HepG2 (cell line): ENCODE data around the gene POLR3K. TPM values are rescaled to one million over a fixed set of nuclear protein-coding genes. Genes with fewer than 3 reads are reported as not detected.

Source experiments
- CBFB ChIP-seq: sonication (generic); formaldehyde crosslinking; IDR thresholded peaks from 2 replicates; pipeline ENCODE4 v1.4.0; 2020; ENCODE audit warnings: missing genetic modification reagents
- DZIP1 ChIP-seq: sonication (generic); formaldehyde crosslinking; IDR thresholded peaks from 2 replicates; pipeline ENCODE4 v1.5.0; 2020; ENCODE audit warnings: mild to moderate bottlenecking, missing genetic modification reagents
- FOSL2 ChIP-seq: sonication (generic); formaldehyde crosslinking; IDR thresholded peaks from 2 replicates; pipeline ENCODE4 v1.4.0; 2020; ENCODE audit warnings: missing genetic modification reagents
- HIVEP1 ChIP-seq: sonication (generic); formaldehyde crosslinking; IDR thresholded peaks from 2 replicates; pipeline ENCODE4 v1.4.0; 2020; ENCODE audit warnings: mild to moderate bottlenecking, missing genetic modification reagents
- JUND ChIP-seq: sonication (generic); formaldehyde crosslinking; IDR thresholded peaks from 2 replicates; pipeline ENCODE4 v1.8.0; 2022; ENCODE audit warnings: mild to moderate bottlenecking, missing genetic modification reagents
- NR2F6 ChIP-seq, 2 experiments: IDR thresholded peaks; 2 replicates each; pipeline ENCODE4 v1.6.1; 2016; ENCODE audit warnings: antibody characterized with exemption in 1 of 2, mild to moderate bottlenecking in 1 of 2
- RELA ChIP-seq: sonication (generic); formaldehyde crosslinking; IDR thresholded peaks from 2 replicates; pipeline ENCODE4 v1.4.0; 2020; ENCODE audit warnings: missing genetic modification reagents
- SP1 ChIP-seq, 2 experiments: fragments of 450-650 bp in 1 of 2; sonication (generic) in 1 of 2; formaldehyde crosslinking in 1 of 2; IDR thresholded peaks; 2 replicates each; pipeline versions ENCODE4 v1.4.0 to v1.6.1; 2016 to 2020; ENCODE audit warnings: missing genetic modification reagents in 1 of 2
- SRSF4 ChIP-seq: fragments of 200-400 bp; formaldehyde crosslinking; IDR thresholded peaks from one replicate; pipeline ENCODE4 v1.6.1; 2018; ENCODE audit warnings: mild to moderate bottlenecking, low read depth, low read length, moderate library complexity; ENCODE audit not compliant: poor library complexity, severe bottlenecking
- WIZ ChIP-seq: sonication (generic); formaldehyde crosslinking; IDR thresholded peaks from 2 replicates; pipeline ENCODE4 v1.5.1; 2020; ENCODE audit warnings: mild to moderate bottlenecking, missing genetic modification reagents
- YEATS4 ChIP-seq: sonication (generic); formaldehyde crosslinking; IDR thresholded peaks from 2 replicates; pipeline ENCODE4 v1.4.0; 2020; ENCODE audit warnings: missing genetic modification reagents, borderline replicate concordance
- ZFP1 ChIP-seq: IDR thresholded peaks from 2 replicates; pipeline ENCODE4 v1.6.1; 2016
- ZKSCAN1 ChIP-seq: fragments of 150-350 bp; IDR thresholded peaks from 2 replicates; pipeline ENCODE4 v1.6.1; 2014; ENCODE audit warnings: low read length
- ZNF124 ChIP-seq: sonication (generic); formaldehyde crosslinking; IDR thresholded peaks from 2 replicates; pipeline ENCODE4 v1.4.0; 2020; ENCODE audit warnings: missing genetic modification reagents
- ZNF232 ChIP-seq: sonication (generic); formaldehyde crosslinking; IDR thresholded peaks from 2 replicates; pipeline ENCODE4 v1.4.0; 2020; ENCODE audit warnings: missing genetic modification reagents, borderline replicate concordance
- ZNF343 ChIP-seq: sonication (generic); formaldehyde crosslinking; IDR thresholded peaks from 2 replicates; pipeline ENCODE4 v1.4.0; 2020; ENCODE audit warnings: mild to moderate bottlenecking, missing genetic modification reagents
- ZNF713 ChIP-seq: sonication (generic); formaldehyde crosslinking; IDR thresholded peaks from 2 replicates; pipeline ENCODE4 v1.4.0; 2020; ENCODE audit warnings: mild to moderate bottlenecking, missing genetic modification reagents
- ZNF737 ChIP-seq: sonication (generic); formaldehyde crosslinking; IDR thresholded peaks from 2 replicates; pipeline ENCODE4 v1.5.0; 2020; ENCODE audit warnings: missing genetic modification reagents, mild to moderate bottlenecking, borderline replicate concordance
- ZNF839 ChIP-seq: sonication (generic); formaldehyde crosslinking; IDR thresholded peaks from 2 replicates; pipeline ENCODE4 v1.4.0; 2020; ENCODE audit warnings: missing genetic modification reagents, mild to moderate bottlenecking, borderline replicate concordance
- polyA plus RNA-seq, 8 experiments: library from polyadenylated mRNA; depleted of rRNA in 3 of 8; stranded (reverse) in 7 of 8; unstranded in 1 of 8; fragments of >200 nt; fragmentation: Illumina TruSeq in 4 of 8; extraction: Trizol in 4 of 8; gene quantifications; 2 replicates each; pipeline versions ENCODE4 v1.2.1 to v1.2.3, GENCODE V29; 2011 to 2016; ENCODE audit warnings: low read depth in 4 of 8, missing spikeins in 1 of 8, mixed read lengths in 1 of 8; ENCODE audit not compliant: insufficient read depth in 1 of 8
- total RNA-seq, 5 experiments: library from RNA; depleted of rRNA; stranded (reverse); fragments of >200 nt; fragmentation: Illumina TruSeq; extraction: Trizol; gene quantifications; 2 replicates each; pipeline ENCODE4 v1.2.3, GENCODE V29; 2016; ENCODE audit warnings: low read depth in 1 of 5
- TF ChIP-seq, protein P1 (sequence below): sonication (generic); formaldehyde crosslinking; conservative IDR thresholded peaks from 2 replicates; pipeline ENCODE4 v1.4.0; 2020; ENCODE audit warnings: mild to moderate bottlenecking, missing genetic modification reagents, moderate library complexity
- TF ChIP-seq, protein P2 (sequence below): IDR thresholded peaks from 2 replicates; pipeline ENCODE4 v1.6.1; 2016

The POLR3K gene
- total and polyA plus RNA-seq, 2 of the 13 experiments (the other 11 are each of a cell fraction or from before 2014, with no cell fraction given), result 14.8 to 18.8 TPM

GRCh38 chr16:75580-76501, 22.4 kb upstream of the POLR3K start (continued):
- TF ChIP-seq CBFB (CRISPR knock-in tag), result no peak
- no peak for TF ChIP-seq DZIP1 (CRISPR knock-in tag)
- TF ChIP-seq ZNF713 (CRISPR knock-in tag), result no peak
- TF ChIP-seq JUND (CRISPR knock-in tag), result no peak
- TF ChIP-seq ZFP1 (CRISPR knock-in tag), result peak; percentile 15; the same call in 1 of the 2 replicates
- no peak for TF ChIP-seq RELA (CRISPR knock-in tag)
- peak; percentile 21; the same call in 1 of the 2 replicates for TF ChIP-seq ZNF839
- TF ChIP-seq NR2F6 (IDR thresholded peaks at IDR 0.05), result peak; percentile 41; the same call in 1 of the 2 replicates
- peak; percentile 40; the same call in 1 of the 2 replicates for TF ChIP-seq NR2F6 (CRISPR knock-in tag; IDR thresholded peaks at IDR 0.05)
- TF ChIP-seq FOSL2 (CRISPR knock-in tag), result peak; percentile 44
- TF ChIP-seq, protein P1, sequence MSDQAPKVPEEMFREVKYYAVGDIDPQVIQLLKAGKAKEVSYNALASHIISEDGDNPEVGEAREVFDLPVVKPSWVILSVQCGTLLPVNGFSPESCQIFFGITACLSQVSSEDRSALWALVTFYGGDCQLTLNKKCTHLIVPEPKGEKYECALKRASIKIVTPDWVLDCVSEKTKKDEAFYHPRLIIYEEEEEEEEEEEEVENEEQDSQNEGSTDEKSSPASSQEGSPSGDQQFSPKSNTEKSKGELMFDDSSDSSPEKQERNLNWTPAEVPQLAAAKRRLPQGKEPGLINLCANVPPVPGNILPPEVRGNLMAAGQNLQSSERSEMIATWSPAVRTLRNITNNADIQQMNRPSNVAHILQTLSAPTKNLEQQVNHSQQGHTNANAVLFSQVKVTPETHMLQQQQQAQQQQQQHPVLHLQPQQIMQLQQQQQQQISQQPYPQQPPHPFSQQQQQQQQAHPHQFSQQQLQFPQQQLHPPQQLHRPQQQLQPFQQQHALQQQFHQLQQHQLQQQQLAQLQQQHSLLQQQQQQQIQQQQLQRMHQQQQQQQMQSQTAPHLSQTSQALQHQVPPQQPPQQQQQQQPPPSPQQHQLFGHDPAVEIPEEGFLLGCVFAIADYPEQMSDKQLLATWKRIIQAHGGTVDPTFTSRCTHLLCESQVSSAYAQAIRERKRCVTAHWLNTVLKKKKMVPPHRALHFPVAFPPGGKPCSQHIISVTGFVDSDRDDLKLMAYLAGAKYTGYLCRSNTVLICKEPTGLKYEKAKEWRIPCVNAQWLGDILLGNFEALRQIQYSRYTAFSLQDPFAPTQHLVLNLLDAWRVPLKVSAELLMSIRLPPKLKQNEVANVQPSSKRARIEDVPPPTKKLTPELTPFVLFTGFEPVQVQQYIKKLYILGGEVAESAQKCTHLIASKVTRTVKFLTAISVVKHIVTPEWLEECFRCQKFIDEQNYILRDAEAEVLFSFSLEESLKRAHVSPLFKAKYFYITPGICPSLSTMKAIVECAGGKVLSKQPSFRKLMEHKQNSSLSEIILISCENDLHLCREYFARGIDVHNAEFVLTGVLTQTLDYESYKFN (CRISPR knock-in tag), result 0 out of 2 replicates have a peak, but pooled peaks have one; percentile 5
- TF ChIP-seq ZKSCAN1, result no peak
- no peak for TF ChIP-seq WIZ (CRISPR knock-in tag)
- no peak for TF ChIP-seq ZNF343 (CRISPR knock-in tag)
- no peak for TF ChIP-seq ZNF737 (CRISPR knock-in tag)
- TF ChIP-seq ZNF124, result no peak
- TF ChIP-seq SRSF4, result no peak
- TF ChIP-seq YEATS4 (CRISPR knock-in tag), result no peak
- no peak for TF ChIP-seq ZNF232 (CRISPR knock-in tag)
- TF ChIP-seq, protein P2, sequence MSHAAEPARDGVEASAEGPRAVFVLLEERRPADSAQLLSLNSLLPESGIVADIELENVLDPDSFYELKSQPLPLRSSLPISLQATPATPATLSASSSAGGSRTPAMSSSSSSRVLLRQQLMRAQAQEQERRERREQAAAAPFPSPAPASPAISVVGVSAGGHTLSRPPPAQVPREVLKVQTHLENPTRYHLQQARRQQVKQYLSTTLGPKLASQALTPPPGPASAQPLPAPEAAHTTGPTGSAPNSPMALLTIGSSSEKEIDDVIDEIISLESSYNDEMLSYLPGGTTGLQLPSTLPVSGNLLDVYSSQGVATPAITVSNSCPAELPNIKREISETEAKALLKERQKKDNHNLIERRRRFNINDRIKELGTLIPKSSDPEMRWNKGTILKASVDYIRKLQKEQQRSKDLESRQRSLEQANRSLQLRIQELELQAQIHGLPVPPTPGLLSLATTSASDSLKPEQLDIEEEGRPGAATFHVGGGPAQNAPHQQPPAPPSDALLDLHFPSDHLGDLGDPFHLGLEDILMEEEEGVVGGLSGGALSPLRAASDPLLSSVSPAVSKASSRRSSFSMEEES (CRISPR knock-in tag), result 0 out of 2 replicates have a peak, but pooled peaks have one; percentile 46
- peak; percentile 54; the same call in 1 of the 2 replicates for TF ChIP-seq HIVEP1 (CRISPR knock-in tag)
- no peak for TF ChIP-seq SP1 (IDR thresholded peaks at IDR 0.05)
- TF ChIP-seq SP1 (CRISPR knock-in tag; IDR thresholded peaks at IDR 0.05), result peak; percentile 9; the same call in 1 of the 2 replicates
